ENCODE results near the gene BCL11A. TPM values are rescaled to one million over a fixed set of nuclear protein-coding genes. Genes with fewer than 3 reads are reported as not detected.
A peak's percentile ranks its signal among the peaks of the same experiment; 100 is the strongest.

BCL11A gene
- 1 to 10 TPM; 1.6 to 1.8 TPM for total RNA-seq

GRCh38 chr2:60553495-60554073 is at the start of gene BCL11A:
TSS of gene BCL11A (minus strand) at chr2:60553654. CDS start at chr2:60553270, 384 bp downstream.
- Mint-ChIP-seq H3K36me3 (no peaks in the 10 kb centered on the region), H3K4me1 (peaks cover 36% of the 10 kb centered on the region), H3K4me3 (peak within 1 kb of the TSS; percentile 90), H3K27me3 (peaks cover 94% of the 10 kb centered on the region), H3K9me3 (no peaks in the 10 kb centered on the region), H3K27ac (peak within 1 kb of the TSS; percentile 74)
- no peak for DNase-seq

GRCh38 chr2:60602828-60603532 is 49.5 kb upstream of the BCL11A start:
- DNase-seq, result no peak
- no peak overlapping the region for H3K27ac Mint-ChIP-seq
- no peaks in the 10 kb centered on the region for H3K4me1 Mint-ChIP-seq
- no peaks in the 10 kb centered on the region for H3K36me3 Mint-ChIP-seq
- no peak overlapping the region for H3K4me3 Mint-ChIP-seq
- peaks cover 4% of the 10 kb centered on the region for H3K27me3 Mint-ChIP-seq
- no peaks in the 10 kb centered on the region for H3K9me3 Mint-ChIP-seq

- Mint-ChIP-seq H3K4me3 (no peak overlapping the region), H3K27ac (no peak overlapping the region), H3K27me3 (peaks cover 7% of the 10 kb centered on the region), H3K9me3 (no peaks in the 10 kb centered on the region), H3K36me3 (no peaks in the 10 kb centered on the region), H3K4me1 (no peaks in the 10 kb centered on the region)
- no peak for DNase-seq
Measured at GRCh38 chr2:60602388-60602787, 48.9 kb upstream of the BCL11A start.

GRCh38 chr2:60598271-60598670 is 44.8 kb upstream of the BCL11A start:
- Mint-ChIP-seq H3K4me1 (no peaks in the 10 kb centered on the region), H3K27me3 (peaks cover 13% of the 10 kb centered on the region), H3K36me3 (no peaks in the 10 kb centered on the region), H3K9me3 (no peaks in the 10 kb centered on the region), H3K27ac (no peak overlapping the region), H3K4me3 (no peak overlapping the region)
- no peak for DNase-seq

GRCh38 chr2:60597346-60597745 is 43.9 kb upstream of the BCL11A start:
- no peak for DNase-seq
- Mint-ChIP-seq H3K9me3 (peaks cover 5% of the 10 kb centered on the region), H3K27ac (no peak overlapping the region), H3K27me3 (peaks cover 13% of the 10 kb centered on the region), H3K36me3 (no peaks in the 10 kb centered on the region), H3K4me1 (no peaks in the 10 kb centered on the region), H3K4me3 (no peak overlapping the region)

GRCh38 chr2:60596411-60596810 is 43.0 kb upstream of the BCL11A start:
- H3K27me3 Mint-ChIP-seq, result peaks cover 20% of the 10 kb centered on the region
- no peaks in the 10 kb centered on the region for H3K36me3 Mint-ChIP-seq
- no peak for DNase-seq
- no peaks in the 10 kb centered on the region for H3K4me1 Mint-ChIP-seq
- H3K27ac Mint-ChIP-seq, result no peak overlapping the region
- peaks cover 7% of the 10 kb centered on the region for H3K9me3 Mint-ChIP-seq
- H3K4me3 Mint-ChIP-seq, result no peak overlapping the region

GRCh38 chr2:60595953-60596352 is 42.5 kb upstream of the BCL11A start:
- H3K27me3 Mint-ChIP-seq, result peaks cover 21% of the 10 kb centered on the region
- DNase-seq, result no peak
- H3K4me1 Mint-ChIP-seq, result no peaks in the 10 kb centered on the region
- H3K9me3 Mint-ChIP-seq, result peaks cover 7% of the 10 kb centered on the region
- H3K36me3 Mint-ChIP-seq, result no peaks in the 10 kb centered on the region
- H3K4me3 Mint-ChIP-seq, result no peak overlapping the region
- H3K27ac Mint-ChIP-seq, result no peak overlapping the region

- peaks cover 14% of the 10 kb centered on the region for H3K27me3 Mint-ChIP-seq
- DNase-seq, result no peak
- no peak overlapping the region for H3K27ac Mint-ChIP-seq
- H3K36me3 Mint-ChIP-seq, result no peaks in the 10 kb centered on the region
- no peak overlapping the region for H3K4me3 Mint-ChIP-seq
- H3K9me3 Mint-ChIP-seq, result peaks cover 7% of the 10 kb centered on the region
- no peaks in the 10 kb centered on the region for H3K4me1 Mint-ChIP-seq
Measured at GRCh38 chr2:60589104-60589503, 35.6 kb upstream of the BCL11A start.

- Mint-ChIP-seq H3K4me1 (no peaks in the 10 kb centered on the region), H3K27me3 (peaks cover 28% of the 10 kb centered on the region), H3K36me3 (no peaks in the 10 kb centered on the region), H3K4me3 (no peak overlapping the region), H3K9me3 (no peaks in the 10 kb centered on the region), H3K27ac (no peak overlapping the region)
- DNase-seq, result no peak
Measured at GRCh38 chr2:60586081-60586480, 32.6 kb upstream of the BCL11A start.

- no peaks in the 10 kb centered on the region for H3K9me3 Mint-ChIP-seq
- peaks cover 29% of the 10 kb centered on the region for H3K27me3 Mint-ChIP-seq
- H3K36me3 Mint-ChIP-seq, result no peaks in the 10 kb centered on the region
- no peak overlapping the region for H3K27ac Mint-ChIP-seq
- H3K4me1 Mint-ChIP-seq, result no peaks in the 10 kb centered on the region
- no peak for DNase-seq
- no peak overlapping the region for H3K4me3 Mint-ChIP-seq
Measured at GRCh38 chr2:60585276-60585675, 31.8 kb upstream of the BCL11A start.

GRCh38 chr2:60583604-60584003 is 30.1 kb upstream of the BCL11A start:
- no peaks in the 10 kb centered on the region for H3K4me1 Mint-ChIP-seq
- no peak overlapping the region for H3K4me3 Mint-ChIP-seq
- H3K27me3 Mint-ChIP-seq, result peaks cover 33% of the 10 kb centered on the region
- no peaks in the 10 kb centered on the region for H3K36me3 Mint-ChIP-seq
- no peaks in the 10 kb centered on the region for H3K9me3 Mint-ChIP-seq
- H3K27ac Mint-ChIP-seq, result no peak overlapping the region
- DNase-seq, result no peak

- H3K4me3 Mint-ChIP-seq, result no peak overlapping the region
- no peak overlapping the region for H3K27ac Mint-ChIP-seq
- peak; percentile 79 for DNase-seq
- no peaks in the 10 kb centered on the region for H3K9me3 Mint-ChIP-seq
- no peaks in the 10 kb centered on the region for H3K4me1 Mint-ChIP-seq
- H3K27me3 Mint-ChIP-seq, result peaks cover 33% of the 10 kb centered on the region
- no peaks in the 10 kb centered on the region for H3K36me3 Mint-ChIP-seq
Measured at GRCh38 chr2:60581433-60582282, 28.2 kb upstream of the BCL11A start.

GRCh38 chr2:60577682-60578283 is 24.3 kb upstream of the BCL11A start:
- H3K4me3 Mint-ChIP-seq, result no peak overlapping the region
- DNase-seq, result no peak
- no peaks in the 10 kb centered on the region for H3K36me3 Mint-ChIP-seq
- no peaks in the 10 kb centered on the region for H3K4me1 Mint-ChIP-seq
- H3K27me3 Mint-ChIP-seq, result peaks cover 24% of the 10 kb centered on the region
- H3K27ac Mint-ChIP-seq, result no peak overlapping the region
- H3K9me3 Mint-ChIP-seq, result no peaks in the 10 kb centered on the region

- H3K9me3 Mint-ChIP-seq, result no peaks in the 10 kb centered on the region
- H3K27me3 Mint-ChIP-seq, result no peaks in the 10 kb centered on the region
- H3K4me3 Mint-ChIP-seq, result no peak overlapping the region
- peaks cover 7% of the 10 kb centered on the region for H3K4me1 Mint-ChIP-seq
- no peak overlapping the region for H3K27ac Mint-ChIP-seq
- no peak for DNase-seq
- no peaks in the 10 kb centered on the region for H3K36me3 Mint-ChIP-seq
Measured at GRCh38 chr2:60573251-60573650, 19.8 kb upstream of the BCL11A start.

- no peaks in the 10 kb centered on the region for H3K9me3 Mint-ChIP-seq
- peaks cover 7% of the 10 kb centered on the region for H3K4me1 Mint-ChIP-seq
- H3K27me3 Mint-ChIP-seq, result peaks cover 22% of the 10 kb centered on the region
- H3K36me3 Mint-ChIP-seq, result no peaks in the 10 kb centered on the region
- no peak for DNase-seq
- H3K27ac Mint-ChIP-seq, result no peak overlapping the region
- no peak overlapping the region for H3K4me3 Mint-ChIP-seq
Measured at GRCh38 chr2:60570251-60570650, 16.8 kb upstream of the BCL11A start.

Data from activated naive CD8-positive, alpha-beta T cell treated with anti-CD3 and anti-CD28 coated beads for 36 hours (primary cell).